AG08396 (cell line): Measurements from ENCODE around the gene NGRN.
"Not testable (repeated sequence)": the region's sequence is repeated elsewhere in the genome, so short reads cannot be mapped to it uniquely, and the experiment has no call there.

Experiments used
- DNase-seq: peaks from one replicate; pipeline ENCODE4 v3.0.0; 2012; ENCODE audit warnings: low spot score, mixed read lengths

Gene NGRN

DNA sequence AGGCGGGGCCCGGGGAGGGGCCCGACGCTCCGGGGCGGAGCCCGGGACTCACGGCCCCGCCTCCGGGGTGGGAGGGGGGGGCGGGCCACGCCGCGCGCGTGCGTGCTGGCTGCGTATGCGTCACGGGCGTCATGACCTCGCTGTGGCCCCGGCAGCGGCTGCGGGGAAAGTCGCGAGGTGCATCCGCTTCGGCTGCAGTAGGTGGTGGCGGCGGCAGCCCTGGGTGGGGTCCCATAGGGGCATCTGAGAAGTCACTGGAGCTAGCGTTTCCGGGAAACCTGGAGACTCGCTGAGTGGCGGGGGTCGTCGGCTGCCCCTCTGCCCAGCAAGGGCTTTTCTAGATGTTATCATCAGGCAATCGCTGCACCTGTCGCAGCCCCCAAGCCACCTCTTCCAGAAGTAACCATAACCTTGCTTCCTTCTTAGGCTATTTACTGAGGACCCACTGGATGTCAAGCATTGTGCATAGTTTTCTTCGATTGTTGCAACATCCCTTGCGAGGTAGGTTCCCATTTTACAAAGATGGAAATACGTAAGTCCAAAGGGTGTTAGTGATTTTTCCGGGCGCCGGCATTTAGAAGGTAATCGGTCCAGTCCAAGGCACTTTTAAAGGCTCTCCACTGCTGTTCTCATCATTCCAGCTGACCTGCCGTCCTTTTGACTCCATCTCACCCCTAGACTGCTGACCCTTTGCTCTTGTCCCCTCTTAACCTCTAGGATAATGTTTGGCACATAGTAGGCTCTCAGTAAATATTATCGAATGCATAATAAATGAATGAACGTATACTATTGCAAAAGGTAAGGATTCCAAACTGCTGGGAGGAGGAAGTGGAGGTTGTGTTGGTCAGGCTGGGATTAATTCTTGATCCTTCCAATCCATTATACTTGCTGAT, 31.1 kb upstream of the NGRN start, which contains the start of gene GDPGP1:
Gene GDPGP1, plus strand, starts transcription at position 114 of the 893 bp plus-strand sequence. CDS start 6,700 bp downstream, outside the sequence.
- DNase-seq = peak; percentile 100

DNA sequence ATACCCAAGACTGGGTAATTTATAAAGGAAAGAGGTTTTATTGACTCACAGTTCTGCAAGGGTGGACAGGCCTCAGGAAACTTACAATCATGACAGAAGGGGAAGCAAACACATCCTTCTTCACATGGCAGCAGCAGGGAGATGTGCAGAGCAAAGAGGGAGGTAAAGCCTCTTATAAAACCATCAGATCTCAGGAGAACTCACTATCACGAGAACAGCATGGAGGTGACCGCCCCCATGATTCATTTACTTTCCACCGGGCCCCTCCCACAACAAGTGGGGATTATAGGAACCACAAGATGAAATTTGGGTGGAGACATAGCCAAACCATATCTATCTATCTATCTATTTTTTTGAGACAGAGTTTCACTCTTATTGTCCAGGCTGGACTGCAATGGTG, 26.1 kb upstream of the NGRN start:
- no peak for DNase-seq

DNA sequence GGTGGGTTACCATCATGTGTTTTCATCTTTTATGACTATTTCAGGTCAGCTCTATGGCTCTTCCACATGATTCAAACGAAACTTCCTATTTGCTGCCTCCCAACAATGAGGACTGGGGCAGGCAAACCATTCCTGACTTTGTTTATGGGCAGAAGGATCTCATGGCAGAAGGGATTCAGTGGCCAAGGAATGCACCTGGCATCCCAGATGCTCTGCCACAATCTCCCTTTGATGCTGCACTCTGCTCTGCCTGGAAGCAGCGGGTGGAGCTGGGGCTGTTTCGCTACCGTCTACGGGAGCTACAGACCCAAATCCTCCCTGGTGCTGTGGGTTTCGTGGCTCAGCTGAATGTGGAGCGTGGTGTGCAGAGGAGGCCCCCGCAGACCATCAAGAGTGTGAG, 24.6 kb upstream of the NGRN start:
- no peak for DNase-seq

DNA sequence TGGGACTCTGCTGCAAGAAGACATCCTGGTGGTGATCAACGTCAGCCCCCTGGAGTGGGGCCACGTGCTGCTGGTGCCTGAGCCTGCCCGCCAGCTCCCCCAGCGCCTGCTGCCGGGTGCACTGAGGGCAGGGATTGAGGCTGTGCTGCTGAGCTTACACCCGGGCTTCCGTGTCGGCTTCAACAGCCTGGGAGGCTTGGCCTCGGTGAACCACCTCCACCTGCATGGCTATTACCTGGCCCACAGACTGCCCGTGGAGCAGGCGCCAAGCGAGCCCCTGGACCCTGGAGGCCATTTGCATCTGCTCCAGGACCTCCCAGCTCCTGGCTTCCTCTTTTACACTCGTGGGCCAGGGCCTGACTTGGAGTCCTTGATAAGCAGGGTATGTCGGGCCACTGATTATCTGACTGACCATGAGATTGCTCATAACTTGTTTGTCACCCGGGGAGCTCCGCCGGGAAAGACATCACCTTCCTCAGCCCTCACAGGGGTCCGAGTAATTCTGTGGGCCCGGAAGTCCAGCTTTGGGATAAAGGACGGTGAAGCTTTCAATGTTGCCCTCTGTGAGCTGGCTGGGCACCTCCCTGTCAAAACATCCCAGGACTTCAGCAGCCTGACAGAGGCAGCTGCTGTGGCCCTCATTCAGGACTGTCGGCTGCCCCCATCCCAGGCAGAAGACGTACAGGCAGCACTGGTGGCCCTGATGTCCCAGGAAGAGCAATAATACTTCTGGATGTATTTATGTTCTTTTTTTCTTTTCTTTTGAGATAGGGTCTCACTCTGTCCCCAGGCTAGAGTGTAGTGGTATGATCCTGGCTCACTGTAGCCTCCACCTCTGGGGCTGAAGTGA, 23.9 kb upstream of the NGRN start:
- DNase-seq = no peak

DNA sequence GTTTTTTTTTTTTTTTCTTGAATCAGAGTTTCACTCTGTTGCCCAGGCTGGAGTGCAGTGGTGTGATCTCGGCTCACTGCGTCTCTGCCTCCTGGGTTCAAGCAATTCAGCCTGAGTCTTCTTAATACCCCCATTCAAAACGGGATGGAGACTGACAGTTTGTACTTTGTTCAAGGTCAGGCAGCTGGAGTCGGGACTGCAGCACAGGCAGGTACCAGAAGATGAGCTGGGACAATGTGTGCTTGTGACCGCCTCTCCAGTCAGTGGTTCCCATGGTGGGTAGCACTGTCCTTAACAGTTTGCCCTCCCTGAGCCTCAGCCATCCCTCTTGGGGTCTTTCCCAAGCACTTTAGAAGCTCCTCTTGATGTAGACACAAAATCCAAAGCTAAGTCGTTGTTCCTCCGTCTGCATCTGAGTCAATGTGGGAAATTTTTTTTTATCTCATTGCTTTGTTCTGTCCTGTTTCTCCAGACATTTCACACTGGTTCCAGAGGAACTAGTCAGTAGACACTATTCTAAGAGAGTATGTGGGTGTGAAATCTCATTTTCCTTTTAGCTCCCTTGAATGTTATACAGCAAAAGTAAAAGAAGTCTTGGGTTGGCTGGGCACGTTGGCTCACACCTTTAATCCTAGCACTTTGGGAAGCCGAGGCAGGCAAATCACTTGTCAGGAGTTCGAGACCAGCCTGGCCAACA, 21.4 kb upstream of the NGRN start:
- no peak for DNase-seq

DNA sequence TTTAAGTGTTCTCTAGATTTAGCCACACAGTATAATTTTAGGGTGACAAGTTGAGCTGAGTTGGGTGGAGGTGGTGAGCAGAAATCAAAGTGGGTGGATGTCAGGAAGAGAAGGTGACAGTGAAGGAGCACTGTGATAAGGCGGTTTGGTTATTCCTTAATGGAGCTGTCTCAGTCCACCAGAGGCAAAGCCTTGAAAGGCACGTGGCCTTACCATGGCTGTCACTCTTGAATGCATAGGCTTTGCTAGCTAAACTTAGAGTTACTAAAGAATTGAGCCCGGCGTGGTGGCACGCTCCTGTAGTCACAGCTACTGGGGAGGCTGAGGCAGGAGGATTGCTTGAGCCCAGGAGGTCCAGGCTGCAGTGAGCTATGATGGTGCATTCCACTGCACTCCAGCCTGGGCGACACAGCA, 16.7 kb upstream of the NGRN start:
- DNase-seq = no peak

DNA sequence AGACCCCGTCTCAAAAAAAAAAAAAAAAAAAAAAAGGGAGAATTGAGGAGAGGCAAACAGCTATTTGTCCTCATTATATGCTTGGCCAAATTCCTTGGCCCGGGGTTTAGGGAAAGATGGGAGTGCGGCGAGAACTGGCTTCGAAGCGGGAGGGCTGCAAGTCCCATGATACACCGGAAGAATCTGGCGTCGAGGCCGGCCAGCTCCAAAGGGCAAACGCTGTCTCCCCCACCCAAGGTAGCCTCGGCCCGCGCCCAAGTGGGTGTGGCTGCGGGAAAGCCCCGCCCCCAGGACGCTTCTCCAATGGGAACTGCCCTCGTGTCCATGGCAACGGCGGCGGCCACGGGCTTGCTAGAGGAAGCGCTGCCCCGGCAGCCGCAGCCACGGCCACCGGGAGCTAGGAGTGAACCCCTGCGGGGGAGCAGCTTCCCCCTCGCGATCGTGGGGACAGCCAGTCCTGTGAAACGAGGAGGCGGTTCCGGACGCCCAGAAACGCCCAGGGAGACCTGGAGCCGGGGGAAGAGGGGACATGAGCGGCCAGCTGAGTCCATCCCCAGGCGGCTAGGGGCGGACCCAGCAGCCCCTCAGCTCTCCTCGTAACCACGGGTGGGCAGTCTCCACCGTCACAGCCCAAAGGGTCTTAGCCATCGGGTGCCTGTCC, 16.1 kb upstream of the NGRN start, which contains the start of gene TTLL13:
Gene TTLL13, plus strand, starts transcription at position 354 of the 661 bp plus-strand sequence. CDS start 1,075 bp downstream, outside the sequence.
- peak; percentile 93 for DNase-seq

DNA sequence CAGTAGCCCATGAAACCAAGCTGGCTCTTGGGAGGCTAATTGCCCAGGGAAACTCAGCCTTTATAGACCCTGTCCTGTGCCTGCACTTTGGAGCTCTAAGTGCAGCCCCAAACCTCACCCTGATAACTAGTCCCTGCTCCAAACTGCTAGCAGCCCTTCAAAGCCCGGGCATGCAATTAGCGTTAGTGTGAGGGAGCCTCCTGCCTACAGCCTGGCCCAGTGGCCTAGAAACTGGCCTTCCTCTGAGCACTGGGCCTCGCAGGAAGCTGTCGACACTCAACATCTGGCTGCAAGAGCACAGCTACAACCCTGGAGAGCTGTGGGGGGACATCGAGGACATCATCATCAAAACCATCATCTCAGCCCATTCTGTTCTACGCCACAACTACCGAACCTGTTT, 7.7 kb upstream of the NGRN start:
- DNase-seq = no peak

DNA sequence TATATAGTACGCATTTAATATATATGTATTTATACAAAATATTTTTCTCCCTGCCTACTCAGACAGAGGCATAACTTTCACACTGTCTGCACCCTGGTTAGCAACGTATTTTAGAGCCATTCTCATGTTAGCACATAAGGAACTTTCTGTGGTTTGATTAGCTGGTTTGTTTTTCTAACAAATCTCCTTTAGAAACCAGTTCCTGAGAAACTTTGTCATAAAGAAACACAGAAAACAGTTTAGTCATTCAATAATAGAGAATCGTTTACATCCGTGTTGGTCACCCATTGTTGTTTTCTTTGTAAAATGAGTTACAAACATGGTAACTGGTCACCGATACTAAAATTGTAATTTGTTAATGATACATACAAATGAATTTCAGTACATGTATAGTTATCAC, 5.9 kb upstream of the NGRN start:
- no peak for DNase-seq

DNA sequence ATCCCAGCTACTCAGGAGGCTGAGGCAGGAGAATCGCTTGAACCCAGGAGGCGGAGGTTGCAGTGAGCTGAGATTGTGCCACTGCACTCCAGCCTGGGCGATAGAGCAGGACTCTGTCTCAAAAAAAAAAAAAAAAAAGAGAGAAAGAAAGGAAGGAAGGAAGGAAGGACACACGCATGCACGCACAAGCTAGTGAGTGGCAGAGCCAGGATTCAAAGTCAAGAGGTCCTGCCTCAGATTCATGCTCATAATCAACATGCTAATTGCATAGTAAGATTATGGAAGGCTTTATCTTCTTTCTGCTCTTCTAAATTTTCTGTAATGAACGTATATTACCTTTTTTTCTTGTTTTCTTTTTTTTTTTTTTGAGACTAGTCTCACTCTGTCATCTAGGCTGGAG, 4.7 kb upstream of the NGRN start:
- not testable (repeated sequence) for DNase-seq

DNA sequence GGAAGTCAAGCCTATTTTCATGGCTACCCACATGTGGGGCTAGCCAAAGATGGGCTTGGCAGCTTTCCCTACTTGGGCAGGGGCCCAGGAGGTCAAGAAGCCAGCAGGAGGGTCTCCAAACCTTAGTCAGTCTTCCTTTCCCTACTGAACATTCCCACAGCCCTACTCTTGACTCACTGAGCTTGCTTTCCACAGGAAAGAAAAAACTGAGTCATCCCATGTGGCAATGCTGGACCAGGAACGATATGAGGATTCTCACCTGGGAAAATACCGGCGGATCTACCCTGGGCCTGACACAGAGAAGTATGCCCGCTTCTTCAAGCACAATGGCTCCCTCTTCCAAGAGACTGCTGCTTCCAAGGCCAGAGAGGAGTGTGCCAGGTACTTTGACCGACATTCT, 3.7 kb upstream of the NGRN start:
- DNase-seq = no peak

DNA sequence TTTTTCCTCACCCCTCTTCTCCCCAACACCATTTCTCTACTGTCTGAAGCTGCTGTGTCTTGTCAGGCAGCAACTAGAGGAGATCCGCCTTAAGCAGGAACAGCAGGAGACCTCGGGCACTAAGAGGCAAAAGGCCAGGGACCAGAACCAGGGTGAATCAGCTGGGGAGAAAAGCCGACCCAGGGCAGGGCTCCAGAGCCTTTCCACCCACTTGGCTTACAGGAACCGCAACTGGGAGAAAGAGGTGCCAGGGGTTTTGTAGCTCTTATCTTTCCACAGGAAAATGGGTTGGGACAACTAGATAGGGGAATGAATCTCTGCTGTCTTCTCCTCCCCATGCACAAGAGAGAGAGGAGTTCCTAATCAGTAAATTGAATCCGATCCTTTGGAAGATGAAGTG, 3.0 kb upstream of the NGRN start:
- no peak for DNase-seq

DNA sequence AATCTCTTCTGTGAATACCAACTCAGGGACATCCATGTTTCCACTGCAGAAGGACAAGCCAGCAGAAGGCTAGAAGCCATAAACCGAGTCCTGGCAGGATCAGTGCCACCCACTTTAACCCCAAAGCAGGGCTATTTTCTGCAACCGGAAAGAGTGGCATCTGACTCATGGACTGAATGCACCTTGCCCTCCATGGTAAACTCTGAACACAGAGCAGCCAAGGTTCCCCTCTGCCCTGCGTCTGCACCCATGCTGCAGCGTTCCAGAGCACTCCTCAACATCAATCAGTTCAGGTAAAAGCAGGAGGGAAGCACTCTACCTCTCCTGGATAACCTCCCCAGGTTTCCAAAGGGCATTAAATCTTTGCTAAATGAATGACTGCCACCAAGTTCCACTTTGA, 801 bp upstream of the NGRN start:
- no peak for DNase-seq

DNA sequence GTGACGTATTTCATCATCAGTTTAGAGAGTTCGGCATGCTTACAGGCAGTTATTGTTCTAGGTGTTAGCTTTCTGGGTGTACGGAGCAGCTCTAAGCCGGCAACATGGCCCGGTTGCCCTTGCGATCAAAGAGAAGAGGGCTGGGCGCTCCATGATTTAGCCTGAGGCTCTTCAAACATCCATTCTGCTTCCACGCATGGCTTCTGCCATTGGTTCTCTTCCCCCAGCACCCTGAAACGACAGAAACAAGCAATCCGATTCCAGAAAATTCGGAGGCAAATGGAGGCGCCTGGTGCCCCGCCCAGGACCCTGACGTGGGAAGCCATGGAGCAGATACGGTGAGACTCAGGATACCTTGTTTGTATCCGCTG, 574 bp downstream of the NGRN start:
- DNase-seq = peak; percentile 51

DNA sequence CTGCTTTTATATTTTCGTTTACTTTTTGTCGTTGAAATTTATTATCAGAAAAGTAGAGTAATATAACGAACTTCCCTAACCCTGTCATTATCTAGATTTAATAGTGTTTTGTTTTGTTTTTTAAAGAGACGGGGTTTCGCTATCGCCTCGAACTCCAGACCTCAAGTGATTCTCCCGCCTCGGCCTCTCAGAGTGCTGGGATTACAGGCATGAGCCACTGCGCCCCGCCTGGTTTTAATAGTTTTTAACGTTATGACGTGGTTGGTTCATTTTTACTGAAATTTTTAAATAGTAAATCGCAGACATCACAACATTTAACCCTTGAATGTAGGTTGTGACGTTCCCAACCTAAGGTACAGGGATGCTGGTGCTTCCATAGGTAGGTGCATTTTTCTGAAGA, 1.0 kb downstream of the NGRN start:
- no peak for DNase-seq

DNA sequence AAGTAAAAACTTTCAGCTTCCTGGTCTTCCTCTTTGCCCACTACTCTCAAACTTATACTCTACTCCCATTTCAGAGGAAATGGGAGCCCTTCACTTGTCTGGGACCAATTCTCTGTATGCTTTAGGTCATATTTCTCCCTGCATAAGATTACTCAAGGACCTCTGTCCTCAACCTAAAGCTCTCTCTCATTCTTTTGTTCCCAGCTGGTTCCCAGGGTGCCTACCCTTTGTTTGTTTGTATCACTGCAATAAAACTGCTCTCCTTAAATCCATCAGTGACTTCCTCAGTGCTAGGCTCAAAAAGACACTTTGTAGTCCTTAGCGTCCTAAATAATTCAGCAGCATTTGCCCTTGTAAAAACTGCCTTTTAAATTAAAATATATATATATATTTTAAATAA, 2.9 kb downstream of the NGRN start:
- no peak for DNase-seq

DNA sequence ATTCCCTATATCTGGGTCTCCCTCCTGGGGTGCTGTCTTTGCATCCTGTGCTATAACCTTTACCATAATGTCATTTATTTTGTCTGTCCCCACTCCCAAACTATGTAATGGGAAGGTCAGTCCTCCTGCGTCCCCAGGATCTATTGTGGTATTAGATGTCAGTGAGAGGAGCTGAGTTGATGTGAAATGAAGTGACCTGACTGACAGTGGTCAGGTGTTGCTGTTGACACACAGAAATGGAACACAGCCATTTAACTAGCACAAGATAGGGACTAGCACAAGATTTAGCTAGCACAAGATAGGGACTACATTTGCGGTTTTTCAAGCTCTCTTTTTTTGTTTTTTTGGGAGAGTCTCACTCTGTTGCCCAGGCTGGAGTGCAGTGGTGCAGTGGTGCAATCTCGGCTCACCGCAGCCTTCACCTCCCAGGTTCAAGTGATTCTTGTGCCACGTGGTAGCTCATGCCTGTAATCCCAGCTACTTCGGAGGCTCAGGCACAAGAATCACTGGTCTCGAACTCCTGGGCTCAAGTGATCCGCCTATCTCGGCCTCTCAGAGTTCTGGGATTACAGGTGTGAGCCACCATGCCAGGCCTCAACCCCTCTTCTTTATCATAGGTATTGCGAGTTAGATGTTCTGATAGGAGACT, 5.2 kb downstream of the NGRN start:
- no peak for DNase-seq

DNA sequence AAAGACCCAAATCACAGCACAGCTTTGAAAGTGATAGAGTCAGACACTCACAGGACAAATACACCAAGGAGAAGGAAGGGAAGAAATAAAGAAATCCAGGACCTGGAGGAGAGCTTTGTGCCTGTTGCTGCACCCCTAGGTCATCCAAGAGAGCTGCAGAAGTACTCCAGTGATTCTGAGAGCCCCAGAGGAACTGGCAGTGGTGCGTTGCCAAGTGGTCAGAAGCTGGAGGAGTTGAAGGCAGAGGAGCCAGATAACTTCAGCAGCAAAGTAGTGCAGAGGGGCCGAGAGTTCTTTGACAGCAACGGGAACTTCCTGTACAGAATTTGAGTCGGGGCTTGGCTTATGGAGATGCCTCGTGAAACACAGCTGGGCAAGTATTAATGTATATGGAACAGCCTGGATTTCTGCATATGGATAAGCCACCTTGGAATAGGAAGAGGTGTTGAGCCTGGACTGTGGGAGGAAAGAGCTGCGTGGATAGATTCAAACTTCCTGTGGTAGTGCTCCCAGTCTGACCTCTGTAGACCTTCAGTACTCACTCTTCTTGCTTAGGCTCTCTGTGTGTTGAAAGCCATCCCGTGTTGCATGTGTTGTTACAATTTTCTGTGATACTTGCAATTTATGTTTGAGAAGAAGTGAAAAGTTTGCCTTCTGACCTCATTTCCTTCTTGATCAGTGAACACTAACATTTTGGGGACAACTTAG, 6.1 kb downstream of the NGRN start:
- no peak for DNase-seq

DNA sequence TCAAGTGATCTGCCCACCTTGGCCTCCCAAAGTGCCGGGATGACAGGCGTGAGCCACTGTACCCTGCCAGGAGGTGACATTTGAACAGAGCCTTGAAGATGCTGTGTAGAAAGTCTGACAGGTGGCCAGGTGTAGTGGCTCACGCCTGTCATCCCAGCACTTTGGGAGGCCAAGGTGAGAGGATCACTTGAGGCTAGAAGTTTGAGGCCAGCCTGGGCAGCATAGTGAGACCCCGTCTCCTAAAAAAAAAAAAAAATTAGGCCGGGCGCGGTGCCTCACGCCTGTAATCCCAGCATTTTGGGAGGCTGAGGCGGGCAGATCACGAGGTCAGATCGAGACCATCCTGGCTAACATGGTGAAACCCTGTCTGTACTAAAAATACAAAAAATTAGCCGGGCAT, 13.0 kb downstream of the NGRN start:
- not testable (repeated sequence) for DNase-seq

DNA sequence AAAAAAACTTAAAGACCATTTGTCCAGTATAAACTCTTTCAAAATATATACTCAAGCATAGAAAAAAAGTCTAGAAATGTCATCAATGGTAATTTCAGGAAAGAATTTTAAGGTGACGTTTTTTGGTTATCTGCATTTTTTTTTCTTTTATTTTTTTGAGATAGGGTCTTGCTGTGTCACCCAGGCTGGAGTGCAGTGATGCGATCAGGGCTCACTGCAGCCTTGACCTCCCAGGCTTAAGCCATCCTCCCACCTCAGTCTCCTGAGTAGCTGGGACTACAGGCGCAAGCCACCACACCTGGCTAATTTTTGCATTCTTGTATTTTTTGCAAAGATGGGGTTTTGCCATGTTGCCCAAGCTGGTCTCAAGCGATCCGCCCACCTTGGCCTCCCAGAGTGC, 15.3 kb downstream of the NGRN start:
- not testable (repeated sequence) for DNase-seq

DNA sequence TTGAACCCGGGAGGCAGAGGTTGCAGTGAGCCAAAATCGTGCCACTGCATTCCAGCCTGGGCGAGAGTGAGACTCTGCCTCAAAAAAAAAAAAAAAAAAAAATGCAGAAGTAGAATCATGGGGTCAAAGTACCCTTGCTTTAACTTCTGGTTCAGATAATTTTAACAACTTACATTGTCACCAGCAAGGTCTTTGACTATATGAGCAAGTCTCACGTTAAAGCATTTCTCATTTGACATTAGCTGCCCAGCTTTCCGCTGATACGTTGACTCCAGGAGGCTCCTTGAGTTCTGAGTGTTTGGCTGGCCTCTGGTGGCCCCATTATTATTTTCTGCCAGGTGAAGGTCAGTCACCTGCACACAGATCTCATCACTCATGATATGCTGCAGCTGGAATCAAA, 16.2 kb downstream of the NGRN start:
- not testable (repeated sequence) for DNase-seq
